IgD-negative memory B cell (primary cell): ENCODE data around the gene ELAVL1. TPM values are rescaled to one million over a fixed set of nuclear protein-coding genes. Genes with fewer than 3 reads are reported as not detected.

Experiments used
- H3K27ac Mint-ChIP-seq, 3 donors: one replicate each; pipeline ENCODE4 v1.8.0; 2020 to 2022; ENCODE audit warnings: mild to moderate bottlenecking in 3 of 3, mixed read lengths in 3 of 3, moderate library complexity in 1 of 3
- H3K27me3 Mint-ChIP-seq: one replicate; pipeline ENCODE4 v1.8.0; 2021; ENCODE audit warnings: mixed read lengths
- H3K36me3 Mint-ChIP-seq: one replicate; pipeline ENCODE4 v1.8.0; 2020; ENCODE audit warnings: mild to moderate bottlenecking, mixed read lengths
- H3K4me1 Mint-ChIP-seq, 3 donors: one replicate each; pipeline ENCODE4 v1.8.0; 2020 to 2022; ENCODE audit warnings: mixed read lengths in 3 of 3, mild to moderate bottlenecking in 1 of 3
- H3K4me3 Mint-ChIP-seq, 4 donors: one replicate each; pipeline ENCODE4 v1.8.0; 2020 to 2022; ENCODE audit warnings: mild to moderate bottlenecking in 4 of 4, mixed read lengths in 4 of 4, moderate library complexity in 3 of 4
- H3K9me3 Mint-ChIP-seq, 3 donors: one replicate each; pipeline ENCODE4 v1.8.0; 2020 to 2021; ENCODE audit warnings: mixed read lengths in 3 of 3, mild to moderate bottlenecking in 1 of 3
- polyA plus RNA-seq: library from polyadenylated mRNA; unstranded; fragments of 300-500 nt; fragmentation: Illumina TruSeq; gene quantifications from one replicate; pipeline ENCODE4 v1.2.3, GENCODE V29; 2021

ELAVL1 gene
- 49.3 TPM for polyA plus RNA-seq

DNA sequence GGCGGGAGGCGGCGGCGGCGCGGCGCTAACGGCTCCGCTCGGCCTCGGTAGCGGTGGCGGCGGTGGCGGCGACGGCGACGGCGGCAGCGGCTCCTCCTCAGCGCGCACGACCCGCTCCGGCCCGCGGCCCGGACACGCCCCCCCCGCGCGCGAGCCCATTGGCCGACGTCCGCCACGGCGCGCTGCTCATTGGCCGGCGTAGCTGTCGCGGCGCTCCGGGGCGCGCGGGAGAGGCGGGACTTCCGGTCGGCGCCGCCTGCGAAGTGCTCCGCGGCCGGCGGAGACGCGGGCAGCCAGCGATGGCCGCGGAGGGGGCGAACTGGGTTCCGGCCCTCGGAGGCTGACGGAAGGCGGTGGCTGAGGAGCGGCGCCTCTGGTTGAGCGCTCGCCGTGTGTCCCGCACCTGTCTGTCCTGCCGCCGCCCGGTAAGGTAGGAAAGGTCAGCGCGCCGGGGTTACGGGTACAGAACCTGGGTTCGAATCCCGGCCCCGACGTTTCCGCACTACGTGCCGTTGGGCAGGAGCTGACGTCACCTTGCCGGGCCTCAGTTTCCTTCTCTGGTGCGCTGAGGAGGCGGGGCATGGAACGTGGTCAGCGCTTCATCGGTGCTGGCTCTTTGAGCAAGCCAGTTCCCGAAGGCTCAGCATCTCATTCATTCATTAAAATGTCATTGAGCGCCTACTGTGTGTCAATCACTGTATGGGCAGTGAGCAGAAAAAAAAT is at the start of gene ELAVL1:
ELAVL1 (minus strand) TSS at position 108 of the 723 bp plus-strand sequence. CDS start 13,826 bp downstream, outside the sequence.
- Mint-ChIP-seq H3K36me3 (no peaks in the 10 kb centered on the region), H3K4me3 (peak within 1 kb of the TSS; percentile 88 to 98 (median 95)), H3K27me3 (no peaks in the 10 kb centered on the region), H3K27ac (peak within 1 kb of the TSS; percentile 92 to 94 (median 94)), H3K4me1 (peaks cover 27 to 32% (median 27%) of the 10 kb centered on the region in 3 donors), H3K9me3 (no peaks in the 10 kb centered on the region)

DNA sequence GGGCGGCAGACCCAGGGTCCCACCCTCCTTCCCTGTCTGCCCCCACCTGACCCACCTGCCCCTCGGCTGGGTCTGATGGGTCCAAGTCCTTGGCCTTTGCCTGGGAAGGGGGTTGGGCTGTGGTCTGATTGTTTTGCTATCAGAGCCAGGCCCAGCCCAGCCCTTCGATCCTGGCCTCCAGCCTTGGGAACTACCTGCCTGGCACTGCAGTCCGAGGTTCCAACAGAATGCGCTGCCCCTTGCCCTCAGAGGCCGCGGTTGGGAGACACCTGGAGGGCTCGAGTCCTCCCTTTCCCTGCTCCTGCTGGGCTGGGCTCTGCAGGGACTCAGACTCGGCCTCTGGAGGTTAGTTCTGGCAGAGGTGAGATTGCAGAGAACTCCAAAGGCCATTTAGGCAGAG is 48.7 kb upstream of the ELAVL1 start:
- Mint-ChIP-seq H3K4me1 (peaks cover 0 to 7% (median 5%) of the 10 kb centered on the region in 3 donors), H3K27ac (no peak overlapping the region), H3K4me3 (no peak overlapping the region), H3K27me3 (no peaks in the 10 kb centered on the region), H3K36me3 (no peaks in the 10 kb centered on the region), H3K9me3 (no peaks in the 10 kb centered on the region)

DNA sequence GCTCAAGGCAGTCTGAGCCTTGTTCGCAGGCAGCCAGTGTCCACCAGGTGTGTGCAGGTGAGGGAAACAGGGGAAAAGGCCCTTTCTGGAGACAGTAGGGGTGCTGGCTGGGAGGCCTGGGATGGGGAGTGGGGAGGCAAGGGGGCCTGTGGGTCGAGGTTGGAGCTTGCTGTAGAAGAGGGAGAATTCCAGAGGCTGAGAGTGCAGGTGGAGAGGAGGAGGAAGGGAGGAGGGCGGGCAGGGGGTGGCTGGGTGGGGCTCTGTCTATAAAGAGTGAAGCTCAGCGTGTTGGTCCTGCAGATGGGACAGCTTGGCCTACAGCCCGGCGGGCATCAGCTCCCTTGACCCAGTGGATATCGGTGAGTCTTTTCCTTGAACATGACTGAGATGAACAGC is 47.0 kb upstream of the ELAVL1 start, which contains the start of gene CCL25:
CCL25 (plus strand) TSS at position 297 of the 396 bp plus-strand sequence. CDS start 290 bp downstream, outside the sequence.
- Mint-ChIP-seq H3K27me3 (no peaks in the 10 kb centered on the region), H3K36me3 (no peaks in the 10 kb centered on the region), H3K9me3 (no peaks in the 10 kb centered on the region), H3K4me3 (peak within 1 kb of the TSS in 3 of 4 donors; percentile 5 to 58 (median 19)), H3K4me1 (peaks cover 5 to 7% (median 7%) of the 10 kb centered on the region in 3 donors), H3K27ac (peak within 1 kb of the TSS; percentile 12 to 90 (median 19))

DNA sequence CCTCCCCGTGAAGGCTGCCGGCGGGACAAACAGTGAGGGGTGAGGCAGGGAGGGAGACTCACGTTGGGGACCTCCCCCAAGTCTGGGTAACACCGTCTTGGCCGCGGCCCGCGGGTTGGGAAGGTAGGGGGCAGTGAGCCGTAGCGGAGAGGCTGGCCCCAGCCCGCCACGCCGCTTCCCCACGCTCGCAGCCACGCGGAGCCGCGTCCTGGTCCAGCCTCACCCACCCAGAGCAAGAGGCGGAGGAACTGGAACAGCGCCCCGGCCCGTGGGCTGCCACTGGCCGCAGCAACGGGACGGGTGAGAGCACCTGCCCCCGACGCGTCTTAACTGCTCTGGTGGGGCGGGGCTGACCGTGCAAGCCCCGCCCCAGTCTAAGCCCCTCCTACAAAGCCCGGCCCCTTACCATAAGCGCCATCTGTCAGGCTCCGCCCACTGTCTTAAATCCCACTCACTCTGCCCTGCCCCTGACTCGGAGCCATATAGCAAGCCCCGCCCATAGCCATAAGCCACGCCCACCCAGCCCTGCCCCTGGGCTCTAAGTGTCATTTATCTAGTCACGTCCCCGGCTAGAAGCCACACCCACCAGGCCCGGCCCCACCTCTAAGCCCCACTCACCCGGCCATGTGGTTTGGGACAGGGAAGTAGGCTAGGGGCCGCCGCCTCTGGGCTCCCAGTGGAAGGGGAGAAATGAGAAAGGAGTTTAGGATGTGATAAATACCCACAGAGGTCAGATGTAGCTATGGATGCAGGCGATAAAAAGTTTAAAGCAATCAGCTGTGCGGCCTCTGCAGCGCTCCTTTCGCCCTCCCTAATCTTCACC is 45.0 kb upstream of the ELAVL1 start:
- peak overlapping the region; percentile 36 to 89 (median 74) for H3K4me3 Mint-ChIP-seq
- peaks cover 2% of the 10 kb centered on the region for H3K27me3 Mint-ChIP-seq
- peak overlapping the region in 1 of 3 donors; percentile 59 for H3K27ac Mint-ChIP-seq
- H3K4me1 Mint-ChIP-seq: peaks cover 5 to 14% (median 8%) of the 10 kb centered on the region in 3 donors
- no peaks in the 10 kb centered on the region for H3K9me3 Mint-ChIP-seq
- no peaks in the 10 kb centered on the region for H3K36me3 Mint-ChIP-seq

DNA sequence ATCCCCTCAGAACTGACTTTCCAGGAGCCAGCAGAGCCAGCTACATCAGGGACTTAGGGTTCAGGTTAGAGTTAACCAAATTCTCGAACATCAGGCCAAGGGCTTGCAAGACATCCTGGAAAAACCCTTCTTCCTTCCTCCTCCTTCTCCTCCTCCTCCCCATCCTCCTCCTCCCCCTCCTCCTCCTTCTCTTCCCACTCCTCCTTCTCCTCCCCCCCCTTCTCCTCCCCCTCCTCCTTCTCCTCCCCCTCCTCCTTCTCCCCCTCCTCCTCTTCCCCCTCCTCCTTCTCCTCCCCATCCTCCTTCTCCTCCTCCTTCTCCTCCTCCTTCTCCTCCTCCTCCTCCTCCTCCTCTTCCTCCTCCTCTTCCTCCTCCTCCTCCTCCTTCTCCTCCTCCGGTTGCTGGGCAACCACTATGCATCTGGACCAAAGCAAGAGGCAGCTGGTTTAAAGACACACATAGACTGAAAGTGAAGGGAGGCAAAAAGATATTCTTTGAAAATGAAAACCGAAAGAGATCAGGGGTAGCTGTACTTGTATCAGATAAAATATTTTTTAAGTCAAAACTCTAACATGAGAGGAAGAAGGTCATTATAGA is 41.2 kb upstream of the ELAVL1 start:
- Mint-ChIP-seq H3K9me3 (no peaks in the 10 kb centered on the region), H3K27me3 (peaks cover 10% of the 10 kb centered on the region), H3K36me3 (no peaks in the 10 kb centered on the region), H3K4me3 (no peak overlapping the region), H3K27ac (no peak overlapping the region), H3K4me1 (peaks cover 1 to 14% (median 2%) of the 10 kb centered on the region in 3 donors)

DNA sequence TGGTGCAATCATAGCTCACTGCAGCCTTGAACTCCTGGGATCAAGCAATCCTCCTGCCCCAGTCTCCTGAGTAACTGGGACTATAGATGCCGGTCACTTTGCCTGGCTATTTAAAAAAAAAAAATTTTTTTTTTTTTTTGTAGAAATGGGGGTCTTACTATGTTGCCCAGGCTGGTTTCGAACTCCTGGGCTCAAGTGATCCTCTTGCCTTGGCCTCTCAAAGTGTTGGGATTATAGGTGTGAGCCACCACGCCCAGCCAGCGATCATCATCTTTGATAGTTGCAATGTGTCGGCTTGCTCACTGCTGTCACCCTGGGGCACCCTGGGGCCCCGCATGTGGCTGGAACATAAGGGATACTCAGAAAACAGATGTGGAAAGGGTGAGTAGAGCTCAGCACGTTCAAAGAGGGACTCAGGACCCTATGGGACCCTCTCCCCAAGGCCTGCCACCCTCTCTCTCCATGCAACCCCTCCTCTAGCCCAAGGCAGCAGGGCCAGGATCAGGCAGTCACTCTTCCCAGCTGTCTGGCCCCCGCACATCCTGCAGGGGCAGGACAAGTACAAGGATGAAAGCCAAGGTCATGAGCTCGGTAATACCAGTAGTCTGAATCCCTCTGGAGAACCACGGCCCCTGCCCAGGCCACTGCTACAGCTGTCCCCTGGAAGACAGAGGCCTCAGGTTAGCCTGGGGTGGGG is 40.6 kb upstream of the ELAVL1 start:
- H3K4me1 Mint-ChIP-seq: peaks cover 1 to 14% (median 2%) of the 10 kb centered on the region in 3 donors
- no peak overlapping the region for H3K4me3 Mint-ChIP-seq
- peaks cover 13% of the 10 kb centered on the region for H3K27me3 Mint-ChIP-seq
- no peak overlapping the region for H3K27ac Mint-ChIP-seq
- H3K9me3 Mint-ChIP-seq: no peaks in the 10 kb centered on the region
- no peaks in the 10 kb centered on the region for H3K36me3 Mint-ChIP-seq

DNA sequence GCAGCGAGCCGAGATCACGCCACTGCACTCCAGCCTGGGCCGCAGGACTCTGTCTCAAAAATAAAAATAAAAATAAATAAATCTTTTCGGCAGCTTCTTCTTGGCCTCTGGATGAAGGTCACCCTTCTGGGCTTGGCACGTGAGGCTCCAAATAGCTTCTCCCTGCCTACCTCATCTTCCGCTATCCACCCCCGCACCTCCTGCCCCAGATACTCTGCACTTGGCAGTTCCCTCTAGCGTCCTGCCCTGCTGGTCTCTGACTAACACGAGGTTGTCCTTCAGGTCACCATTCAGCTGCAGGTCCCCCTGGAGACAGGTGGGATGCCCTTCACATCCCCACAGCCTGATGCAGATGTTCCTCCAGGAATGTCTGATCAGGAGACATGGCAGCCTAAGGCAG is 38.6 kb upstream of the ELAVL1 start:
- peaks cover 13% of the 10 kb centered on the region for H3K27me3 Mint-ChIP-seq
- no peak overlapping the region for H3K4me3 Mint-ChIP-seq
- H3K27ac Mint-ChIP-seq: no peak overlapping the region
- H3K36me3 Mint-ChIP-seq: no peaks in the 10 kb centered on the region
- peaks cover 1 to 14% (median 2%) of the 10 kb centered on the region in 3 donors for H3K4me1 Mint-ChIP-seq
- H3K9me3 Mint-ChIP-seq: no peaks in the 10 kb centered on the region

DNA sequence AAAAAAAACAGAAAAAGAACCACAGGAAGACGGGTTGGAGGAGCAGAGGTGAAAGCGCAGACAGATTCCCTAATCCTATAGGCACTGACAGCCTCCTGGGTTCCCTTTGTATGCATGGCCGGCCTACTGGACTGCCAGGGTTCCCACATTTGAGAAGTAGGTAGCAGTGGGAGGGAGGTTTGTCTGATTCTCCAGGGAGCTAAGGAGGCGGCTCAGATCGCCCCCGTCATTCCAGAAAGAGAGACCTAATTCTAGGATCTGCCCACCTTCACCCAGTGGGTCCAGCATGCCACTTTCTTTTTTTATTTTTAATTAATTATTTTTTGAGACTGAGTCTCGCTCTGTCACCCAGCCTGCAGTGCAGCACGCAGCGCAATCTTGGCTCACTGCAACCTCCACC is 37.5 kb upstream of the ELAVL1 start:
- no peaks in the 10 kb centered on the region for H3K36me3 Mint-ChIP-seq
- peaks cover 1 to 10% (median 2%) of the 10 kb centered on the region in 3 donors for H3K4me1 Mint-ChIP-seq
- no peaks in the 10 kb centered on the region for H3K9me3 Mint-ChIP-seq
- H3K27ac Mint-ChIP-seq: no peak overlapping the region
- peaks cover 13% of the 10 kb centered on the region for H3K27me3 Mint-ChIP-seq
- H3K4me3 Mint-ChIP-seq: no peak overlapping the region

DNA sequence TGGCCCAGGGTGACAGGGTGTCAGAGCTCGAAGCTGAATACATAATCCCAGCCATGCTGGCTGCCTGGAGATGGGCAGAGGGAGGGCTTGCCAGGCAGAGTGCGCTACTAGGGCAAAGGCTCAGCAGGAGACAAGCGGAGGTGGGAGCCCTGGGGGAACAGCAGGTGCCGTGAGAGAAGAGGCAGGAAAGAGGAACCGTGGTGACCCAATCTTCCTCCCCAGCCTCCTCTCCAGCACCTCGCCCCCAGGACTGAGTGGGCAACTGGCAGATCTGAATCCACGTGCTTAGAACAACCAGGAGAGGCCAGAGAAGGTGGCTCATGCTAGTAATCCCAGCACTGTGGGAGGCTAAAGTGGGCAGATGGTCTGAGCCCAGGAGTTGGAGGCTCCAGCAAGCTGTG is 36.1 kb upstream of the ELAVL1 start:
- no peak overlapping the region for H3K4me3 Mint-ChIP-seq
- no peak overlapping the region for H3K27ac Mint-ChIP-seq
- peaks cover 15% of the 10 kb centered on the region for H3K27me3 Mint-ChIP-seq
- H3K4me1 Mint-ChIP-seq: peaks cover 0 to 1% (median 0%) of the 10 kb centered on the region in 3 donors
- H3K9me3 Mint-ChIP-seq: no peaks in the 10 kb centered on the region
- peaks cover 3% of the 10 kb centered on the region for H3K36me3 Mint-ChIP-seq

DNA sequence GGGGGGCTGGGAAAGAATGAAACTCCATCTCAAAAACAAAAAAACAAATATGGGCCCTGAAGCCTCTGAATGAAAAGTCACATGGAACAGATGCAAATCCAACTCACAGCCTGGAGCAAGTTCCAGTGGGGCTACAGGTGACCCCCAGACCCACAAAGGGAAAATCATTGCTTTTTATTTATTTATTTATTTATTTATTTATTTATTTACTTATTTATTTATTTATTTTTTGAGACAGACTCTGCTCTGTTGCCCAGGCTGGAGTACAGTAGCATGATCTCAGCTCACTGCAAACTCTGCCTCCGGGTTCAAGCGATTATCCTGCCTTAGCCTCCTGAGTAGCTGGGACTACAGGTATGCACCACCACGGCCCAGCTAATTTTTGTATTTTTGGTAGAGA is 33.8 kb upstream of the ELAVL1 start:
- no peak overlapping the region for H3K4me3 Mint-ChIP-seq
- H3K4me1 Mint-ChIP-seq: peaks cover 0 to 1% (median 0%) of the 10 kb centered on the region in 3 donors
- H3K27me3 Mint-ChIP-seq: peaks cover 10% of the 10 kb centered on the region
- H3K27ac Mint-ChIP-seq: no peak overlapping the region
- peaks cover 3% of the 10 kb centered on the region for H3K36me3 Mint-ChIP-seq
- H3K9me3 Mint-ChIP-seq: no peaks in the 10 kb centered on the region

DNA sequence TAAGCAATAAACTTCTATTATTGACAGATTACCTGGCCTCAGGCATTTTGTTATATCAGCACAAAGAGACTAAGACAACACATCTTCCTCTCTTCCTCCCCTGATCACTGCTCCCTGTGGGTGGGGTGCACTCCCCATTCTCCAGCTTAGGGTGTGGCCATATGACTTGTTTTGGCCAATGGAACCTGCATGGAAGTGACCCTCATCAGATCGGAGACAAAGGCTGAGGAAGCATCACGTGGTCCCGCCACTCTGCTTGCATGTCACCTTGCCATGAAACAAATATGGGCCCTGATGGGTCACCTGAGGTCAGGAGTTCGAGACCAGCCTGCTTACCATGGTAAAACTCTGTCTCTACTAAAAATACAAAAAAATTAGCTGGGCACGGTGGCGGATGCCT is 33.4 kb upstream of the ELAVL1 start:
- peaks cover 3% of the 10 kb centered on the region for H3K36me3 Mint-ChIP-seq
- peaks cover 8% of the 10 kb centered on the region for H3K27me3 Mint-ChIP-seq
- H3K27ac Mint-ChIP-seq: no peak overlapping the region
- H3K4me3 Mint-ChIP-seq: no peak overlapping the region
- H3K4me1 Mint-ChIP-seq: no peaks in the 10 kb centered on the region
- H3K9me3 Mint-ChIP-seq: no peaks in the 10 kb centered on the region

DNA sequence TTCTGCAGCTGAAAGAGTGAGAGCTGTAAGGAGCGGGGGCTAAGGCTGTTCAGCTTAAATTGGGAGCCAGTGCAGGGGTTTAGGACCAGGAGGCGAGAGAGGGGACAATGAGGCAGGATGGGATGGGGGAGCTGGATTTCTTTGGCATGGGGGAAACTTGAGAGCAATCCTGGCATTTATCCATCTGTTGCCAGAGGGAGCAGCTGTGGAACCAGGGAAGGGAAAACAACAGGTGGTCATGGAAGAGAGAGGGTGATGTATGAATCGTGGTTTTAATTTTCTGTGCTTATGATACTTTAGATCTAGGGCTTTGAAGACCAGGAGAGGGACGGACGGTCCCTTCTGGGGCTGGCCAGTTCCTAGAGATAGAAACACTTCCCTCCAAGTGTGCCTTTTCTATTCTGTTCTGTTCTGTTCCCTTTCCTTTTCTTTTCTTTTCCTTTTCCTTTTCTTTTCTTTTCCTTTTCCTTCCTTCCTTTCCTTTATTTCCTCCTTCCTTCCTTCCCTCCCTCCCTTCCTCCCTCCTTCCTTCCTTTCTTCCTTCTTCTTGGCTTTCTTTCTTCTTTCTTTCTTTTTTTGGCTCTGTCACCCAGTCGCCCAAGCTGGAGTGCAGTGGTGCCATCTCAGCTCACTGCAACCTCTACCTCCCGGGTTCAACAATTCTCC is 31.1 kb upstream of the ELAVL1 start:
- H3K27ac Mint-ChIP-seq: no peak overlapping the region
- peaks cover 5% of the 10 kb centered on the region for H3K27me3 Mint-ChIP-seq
- H3K4me3 Mint-ChIP-seq: no peak overlapping the region
- H3K36me3 Mint-ChIP-seq: peaks cover 3% of the 10 kb centered on the region
- no peaks in the 10 kb centered on the region for H3K4me1 Mint-ChIP-seq
- H3K9me3 Mint-ChIP-seq: no peaks in the 10 kb centered on the region

DNA sequence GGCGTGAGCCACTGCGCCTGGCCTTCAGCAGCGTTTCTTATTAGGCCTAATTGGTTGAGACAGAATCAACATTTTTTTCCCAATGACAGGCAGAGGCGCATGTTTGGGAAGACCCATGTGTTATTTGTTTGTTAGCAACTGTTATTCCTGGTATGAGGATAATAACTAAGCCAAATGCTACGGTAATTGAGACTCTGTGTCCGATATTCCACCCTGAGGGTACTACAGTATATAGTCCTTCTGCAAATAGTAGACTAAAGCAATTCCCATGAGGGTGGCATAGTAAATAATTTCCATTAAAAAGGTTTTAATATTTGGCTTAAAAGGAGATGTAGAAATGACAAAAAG is 28.7 kb upstream of the ELAVL1 start:
- H3K9me3 Mint-ChIP-seq: no peaks in the 10 kb centered on the region
- H3K27ac Mint-ChIP-seq: no peak overlapping the region
- no peak overlapping the region for H3K4me3 Mint-ChIP-seq
- peaks cover 3% of the 10 kb centered on the region for H3K36me3 Mint-ChIP-seq
- no peaks in the 10 kb centered on the region for H3K4me1 Mint-ChIP-seq
- H3K27me3 Mint-ChIP-seq: peaks cover 3% of the 10 kb centered on the region
